ENCODE data around the gene ARFGAP2.
"Not testable (repeated sequence)": the region's sequence is repeated elsewhere in the genome, so short reads cannot be mapped to it uniquely, and the experiment has no call there.

ARFGAP2 gene

GRCh38 chr11:47176328-47177228 is at the start of gene ARFGAP2:
ARFGAP2 (minus strand) TSS chr11:47176879; CDS start chr11:47176853, 26 bp downstream.
- peak; percentile 98 for DNase-seq

GRCh38 chr11:47225552-47226400 is 49.1 kb upstream of the ARFGAP2 start:
- no peak for DNase-seq

GRCh38 chr11:47222696-47223095 is 46.0 kb upstream of the ARFGAP2 start:
- DNase-seq = no peak

- DNase-seq = no peak
Measured at GRCh38 chr11:47220401-47220821, 43.7 kb upstream of the ARFGAP2 start.

- DNase-seq = peak; percentile 45
Measured at GRCh38 chr11:47216121-47216798, 39.6 kb upstream of the ARFGAP2 start.

GRCh38 chr11:47215366-47215910 is 38.8 kb upstream of the ARFGAP2 start:
- no peak for DNase-seq

GRCh38 chr11:47213950-47214565 is 37.4 kb upstream of the ARFGAP2 start:
- peak; percentile 89 for DNase-seq

GRCh38 chr11:47212938-47213337 is 36.3 kb upstream of the ARFGAP2 start:
- DNase-seq = no peak

- no peak for DNase-seq
Measured at GRCh38 chr11:47208628-47209027, 31.9 kb upstream of the ARFGAP2 start.

GRCh38 chr11:47208008-47208552 is 31.4 kb upstream of the ARFGAP2 start:
- DNase-seq = not testable (repeated sequence)

- DNase-seq = no peak
Measured at GRCh38 chr11:47207459-47207858, 30.8 kb upstream of the ARFGAP2 start.

- not testable (repeated sequence) for DNase-seq
Measured at GRCh38 chr11:47206577-47206976, 29.9 kb upstream of the ARFGAP2 start.

- DNase-seq = no peak
Measured at GRCh38 chr11:47204637-47204989, 27.9 kb upstream of the ARFGAP2 start.

GRCh38 chr11:47202576-47202975 is 25.9 kb upstream of the ARFGAP2 start:
- no peak for DNase-seq

- DNase-seq = no peak
Measured at GRCh38 chr11:47201015-47201414, 24.3 kb upstream of the ARFGAP2 start.

- not testable (repeated sequence) for DNase-seq
Measured at GRCh38 chr11:47198161-47198560, 21.5 kb upstream of the ARFGAP2 start.

GRCh38 chr11:47192111-47192510 is 15.4 kb upstream of the ARFGAP2 start:
- no peak for DNase-seq

GRCh38 chr11:47191137-47191536 is 14.5 kb upstream of the ARFGAP2 start:
- not testable (repeated sequence) for DNase-seq

GRCh38 chr11:47189100-47189834 is 12.6 kb upstream of the ARFGAP2 start:
- no peak for DNase-seq

GRCh38 chr11:47188259-47188658 is 11.6 kb upstream of the ARFGAP2 start:
- no peak for DNase-seq

GRCh38 chr11:47187723-47188122 is 11.0 kb upstream of the ARFGAP2 start:
- DNase-seq = no peak

All from NCI-H1092 treated with DMSO at 0.1 percent for 48 hours (cell line).